ENCODE results near the gene SMPD2. TPM values are rescaled to one million over a fixed set of nuclear protein-coding genes. Genes with fewer than 3 reads are reported as not detected.

The SMPD2 gene
- total RNA-seq, 1 experiment from 2014 or later, result 50.0 TPM

DNA sequence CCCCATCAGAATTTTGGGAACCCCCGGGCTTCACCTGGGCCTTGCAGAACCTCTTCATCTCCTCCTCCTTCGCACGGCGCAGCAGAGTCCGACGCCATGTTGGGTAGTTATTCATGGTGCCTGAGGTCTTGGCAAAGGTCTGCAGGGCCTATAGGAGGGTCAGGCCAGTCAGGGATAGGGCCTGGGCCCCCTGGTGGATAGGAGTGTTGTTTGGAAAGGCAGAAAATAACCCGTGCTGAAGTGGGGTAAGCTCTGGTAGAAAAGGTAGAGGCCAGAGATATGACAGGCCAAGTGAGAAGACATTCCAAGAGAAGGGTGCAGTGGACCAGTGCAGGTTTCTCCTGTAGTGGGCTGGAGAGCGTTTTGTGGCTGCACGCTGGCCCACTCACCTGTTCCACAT, 4.9 kb downstream of the SMPD2 start:
- CTCF ChIA-PET, result no interaction called here
- Histone ChIP-seq H3K27me3 (ENCODE audit: control insufficient read depth, insufficient read depth, low read length) (no peaks in the 10 kb centered on the region), H3K36me3 (ENCODE audit: control insufficient read depth, insufficient read depth, low read length) (peaks cover 2% of the 10 kb centered on the region; the same call in 1 of the 2 replicates), H3K4me1 (ENCODE audit: control insufficient read depth, insufficient read depth, low read length) (peaks cover 8% of the 10 kb centered on the region), H3K4me3 (ENCODE audit: low read depth in 2 of 2, low read length in 2 of 2) (no peak overlapping the region), H3K9me3 (ENCODE audit: control insufficient read depth, insufficient read depth, low read depth, low read length) (no peaks in the 10 kb centered on the region), H3K27ac (ENCODE audit: low read length) (no peak overlapping the region)
- in situ Hi-C loops (cut with HindIII; ENCODE audit: low pct_unique_long_range_greater_than_20kb, low sequenced_read_pairs) (no loop called here), intact Hi-C loops (cut with micrococcal nuclease; ENCODE audit: unreplicated experiment) (no loop called here)
- DNase-seq (ENCODE audit: low read depth, low spot score) (no peak), ATAC-seq (no peak)
- POLR2A ChIA-PET, result interaction anchor here (1.2 kb wide), 1 partner anchor 62 kb away, joined by 4 read pairs; no protein-coding TSS in a partner anchor
- no TSS peak for BruUV-seq (replicated peaks)
- TF ChIP-seq POLR2AphosphoS5 (IDR thresholded peaks at IDR 0.05; ENCODE audit: low read depth, low read length) (no peak), SIN3A (IDR thresholded peaks at IDR 0.05; ENCODE audit: borderline replicate concordance, insufficient read depth, low read depth, low read length) (no peak), TCF7L2 (IDR thresholded peaks at IDR 0.05; ENCODE audit: low read depth, low read length) (no peak)
- TF ChIP-seq, protein P1, sequence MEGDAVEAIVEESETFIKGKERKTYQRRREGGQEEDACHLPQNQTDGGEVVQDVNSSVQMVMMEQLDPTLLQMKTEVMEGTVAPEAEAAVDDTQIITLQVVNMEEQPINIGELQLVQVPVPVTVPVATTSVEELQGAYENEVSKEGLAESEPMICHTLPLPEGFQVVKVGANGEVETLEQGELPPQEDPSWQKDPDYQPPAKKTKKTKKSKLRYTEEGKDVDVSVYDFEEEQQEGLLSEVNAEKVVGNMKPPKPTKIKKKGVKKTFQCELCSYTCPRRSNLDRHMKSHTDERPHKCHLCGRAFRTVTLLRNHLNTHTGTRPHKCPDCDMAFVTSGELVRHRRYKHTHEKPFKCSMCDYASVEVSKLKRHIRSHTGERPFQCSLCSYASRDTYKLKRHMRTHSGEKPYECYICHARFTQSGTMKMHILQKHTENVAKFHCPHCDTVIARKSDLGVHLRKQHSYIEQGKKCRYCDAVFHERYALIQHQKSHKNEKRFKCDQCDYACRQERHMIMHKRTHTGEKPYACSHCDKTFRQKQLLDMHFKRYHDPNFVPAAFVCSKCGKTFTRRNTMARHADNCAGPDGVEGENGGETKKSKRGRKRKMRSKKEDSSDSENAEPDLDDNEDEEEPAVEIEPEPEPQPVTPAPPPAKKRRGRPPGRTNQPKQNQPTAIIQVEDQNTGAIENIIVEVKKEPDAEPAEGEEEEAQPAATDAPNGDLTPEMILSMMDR (IDR thresholded peaks at IDR 0.05), result no peak
- TF ChIP-seq, protein P2, sequence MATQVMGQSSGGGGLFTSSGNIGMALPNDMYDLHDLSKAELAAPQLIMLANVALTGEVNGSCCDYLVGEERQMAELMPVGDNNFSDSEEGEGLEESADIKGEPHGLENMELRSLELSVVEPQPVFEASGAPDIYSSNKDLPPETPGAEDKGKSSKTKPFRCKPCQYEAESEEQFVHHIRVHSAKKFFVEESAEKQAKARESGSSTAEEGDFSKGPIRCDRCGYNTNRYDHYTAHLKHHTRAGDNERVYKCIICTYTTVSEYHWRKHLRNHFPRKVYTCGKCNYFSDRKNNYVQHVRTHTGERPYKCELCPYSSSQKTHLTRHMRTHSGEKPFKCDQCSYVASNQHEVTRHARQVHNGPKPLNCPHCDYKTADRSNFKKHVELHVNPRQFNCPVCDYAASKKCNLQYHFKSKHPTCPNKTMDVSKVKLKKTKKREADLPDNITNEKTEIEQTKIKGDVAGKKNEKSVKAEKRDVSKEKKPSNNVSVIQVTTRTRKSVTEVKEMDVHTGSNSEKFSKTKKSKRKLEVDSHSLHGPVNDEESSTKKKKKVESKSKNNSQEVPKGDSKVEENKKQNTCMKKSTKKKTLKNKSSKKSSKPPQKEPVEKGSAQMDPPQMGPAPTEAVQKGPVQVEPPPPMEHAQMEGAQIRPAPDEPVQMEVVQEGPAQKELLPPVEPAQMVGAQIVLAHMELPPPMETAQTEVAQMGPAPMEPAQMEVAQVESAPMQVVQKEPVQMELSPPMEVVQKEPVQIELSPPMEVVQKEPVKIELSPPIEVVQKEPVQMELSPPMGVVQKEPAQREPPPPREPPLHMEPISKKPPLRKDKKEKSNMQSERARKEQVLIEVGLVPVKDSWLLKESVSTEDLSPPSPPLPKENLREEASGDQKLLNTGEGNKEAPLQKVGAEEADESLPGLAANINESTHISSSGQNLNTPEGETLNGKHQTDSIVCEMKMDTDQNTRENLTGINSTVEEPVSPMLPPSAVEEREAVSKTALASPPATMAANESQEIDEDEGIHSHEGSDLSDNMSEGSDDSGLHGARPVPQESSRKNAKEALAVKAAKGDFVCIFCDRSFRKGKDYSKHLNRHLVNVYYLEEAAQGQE (IDR thresholded peaks at IDR 0.05; ENCODE audit: insufficient read depth in 1 of 2, low read depth in 2 of 2, low read length in 1 of 2), result no peak

DNA sequence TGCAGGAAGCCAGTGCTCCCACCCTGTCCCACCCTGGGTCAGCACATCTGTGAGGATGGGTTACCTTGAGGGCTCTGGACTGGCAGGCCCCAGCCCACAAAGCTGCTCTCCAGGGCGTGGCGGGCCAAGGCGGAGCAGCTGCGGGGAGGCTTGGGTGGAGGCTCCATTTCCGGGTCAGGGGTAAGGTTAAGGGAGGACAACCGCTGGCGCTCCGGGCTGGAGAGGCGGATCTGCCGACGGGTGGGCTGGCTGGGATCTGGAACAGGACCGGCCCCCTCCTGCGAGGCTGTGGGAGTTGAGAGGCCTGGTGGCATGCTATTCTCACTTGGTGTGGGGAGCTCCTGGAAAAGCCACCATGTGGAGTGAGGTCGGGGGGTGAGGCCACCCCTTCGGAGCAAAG, 5.5 kb downstream of the SMPD2 start:
- ChIA-PET POLR2A (no interaction called here), CTCF (no interaction called here)
- DNase-seq (ENCODE audit: low read depth, low spot score) (no peak), ATAC-seq (no peak)
- no peak for TF ChIP-seq POLR2AphosphoS5 (IDR thresholded peaks at IDR 0.05; ENCODE audit: low read depth, low read length)
- TF ChIP-seq TCF7L2 (IDR thresholded peaks at IDR 0.05; ENCODE audit: low read depth, low read length), result no peak
- no peak for TF ChIP-seq SIN3A (IDR thresholded peaks at IDR 0.05; ENCODE audit: borderline replicate concordance, insufficient read depth, low read depth, low read length)
- TF ChIP-seq, protein P1 (IDR thresholded peaks at IDR 0.05), result no peak
- TF ChIP-seq, protein P2 (IDR thresholded peaks at IDR 0.05; ENCODE audit: insufficient read depth in 1 of 2, low read depth in 2 of 2, low read length in 1 of 2), result no peak
- no TSS peak for BruUV-seq (replicated peaks)
- Histone ChIP-seq H3K9me3 (ENCODE audit: control insufficient read depth, insufficient read depth, low read depth, low read length) (no peaks in the 10 kb centered on the region), H3K27ac (ENCODE audit: low read length) (no peak overlapping the region), H3K27me3 (ENCODE audit: control insufficient read depth, insufficient read depth, low read length) (no peaks in the 10 kb centered on the region), H3K4me3 (ENCODE audit: low read depth in 2 of 2, low read length in 2 of 2) (no peak overlapping the region), H3K36me3 (ENCODE audit: control insufficient read depth, insufficient read depth, low read length) (peaks cover 2% of the 10 kb centered on the region; the same call in 1 of the 2 replicates), H3K4me1 (ENCODE audit: control insufficient read depth, insufficient read depth, low read length) (peaks cover 8% of the 10 kb centered on the region)
- intact Hi-C loops (cut with micrococcal nuclease; ENCODE audit: unreplicated experiment) (no loop called here), in situ Hi-C loops (cut with HindIII; ENCODE audit: low pct_unique_long_range_greater_than_20kb, low sequenced_read_pairs) (no loop called here)
